Keratinocyte (primary cell): ENCODE data around the gene PDE11A.

Source experiments
- CTCF ChIP-seq, 3 experiments: IDR thresholded peaks in 1 of 3; conservative IDR thresholded peaks in 1 of 3; optimal IDR thresholded peaks in 1 of 3; 2 replicates in 2 of 3; 3 replicates in 1 of 3; pipeline versions ENCODE3 to v1.5.1; 2011; ENCODE audit warnings: low read length in 3 of 3, mild to moderate bottlenecking in 3 of 3, moderate library complexity in 2 of 3, control low read depth in 1 of 3, inconsistent platforms in 1 of 3; ENCODE audit not compliant: insufficient read depth in 2 of 3; ENCODE audit errors: extremely low read depth in 1 of 3
- EZH2 ChIP-seq: IDR thresholded peaks from one replicate; pipeline ENCODE4 v1.6.1; 2012; ENCODE audit warnings: inconsistent platforms, mild to moderate bottlenecking, low read length, moderate library complexity

GRCh38 chr2:177618255-177619253 is 454.0 kb downstream of the PDE11A start:
- TF ChIP-seq CTCF (optimal IDR thresholded peaks at IDR 0.05 in 1 of 3, IDR thresholded peaks at IDR 0.05 in 1 of 3, conservative IDR thresholded peaks at IDR 0.05 in 1 of 3; ENCODE audit: extremely low read depth in 1 of 3, insufficient read depth in 2 of 3, low read length in 3 of 3), result no peak
- TF ChIP-seq EZH2, result no peak
